Stomach (tissue), 4 donors: ENCODE data around the gene PLCD4.

Experiments
- EP300 ChIP-seq: sonication (generic); formaldehyde crosslinking; IDR thresholded peaks from one replicate; pipeline ENCODE4 v1.6.1; 2017; ENCODE audit warnings: antibody characterized with exemption
- POLR2A ChIP-seq, 4 donors: fragments of 450-650 bp; IDR thresholded peaks; one replicate each; pipeline ENCODE4 v1.6.1; 2016; ENCODE audit warnings: antibody characterized with exemption in 4 of 4, control low read depth in 2 of 4, mild to moderate bottlenecking in 1 of 4, moderate library complexity in 1 of 4
- TF ChIP-seq, protein P1 (sequence below), 7 experiments: fragments of 450-650 bp in 4 of 7; fragments of 200-600 bp in 3 of 7; sonication (generic) in 3 of 7; IDR thresholded peaks; one replicate each; pipeline ENCODE4 v1.5.1; 2016 to 2019; ENCODE audit warnings: antibody characterized with exemption in 7 of 7, control low read depth in 2 of 7, mild to moderate bottlenecking in 1 of 7

GRCh38 chr2:218583983-218584850 lies 23.5 kb upstream of the PLCD4 start:
- TF ChIP-seq, protein P1, sequence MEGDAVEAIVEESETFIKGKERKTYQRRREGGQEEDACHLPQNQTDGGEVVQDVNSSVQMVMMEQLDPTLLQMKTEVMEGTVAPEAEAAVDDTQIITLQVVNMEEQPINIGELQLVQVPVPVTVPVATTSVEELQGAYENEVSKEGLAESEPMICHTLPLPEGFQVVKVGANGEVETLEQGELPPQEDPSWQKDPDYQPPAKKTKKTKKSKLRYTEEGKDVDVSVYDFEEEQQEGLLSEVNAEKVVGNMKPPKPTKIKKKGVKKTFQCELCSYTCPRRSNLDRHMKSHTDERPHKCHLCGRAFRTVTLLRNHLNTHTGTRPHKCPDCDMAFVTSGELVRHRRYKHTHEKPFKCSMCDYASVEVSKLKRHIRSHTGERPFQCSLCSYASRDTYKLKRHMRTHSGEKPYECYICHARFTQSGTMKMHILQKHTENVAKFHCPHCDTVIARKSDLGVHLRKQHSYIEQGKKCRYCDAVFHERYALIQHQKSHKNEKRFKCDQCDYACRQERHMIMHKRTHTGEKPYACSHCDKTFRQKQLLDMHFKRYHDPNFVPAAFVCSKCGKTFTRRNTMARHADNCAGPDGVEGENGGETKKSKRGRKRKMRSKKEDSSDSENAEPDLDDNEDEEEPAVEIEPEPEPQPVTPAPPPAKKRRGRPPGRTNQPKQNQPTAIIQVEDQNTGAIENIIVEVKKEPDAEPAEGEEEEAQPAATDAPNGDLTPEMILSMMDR (IDR thresholded peaks at IDR 0.05), result no peak
- TF ChIP-seq POLR2A (IDR thresholded peaks at IDR 0.05) (no peak), EP300 (no peak)
